HEK293 (cell line): ENCODE data around the gene ASB8.

Experiments
- CTCF ChIA-PET: fragments of 350-600 bp; formaldehyde crosslinking; extraction: SDS; loops from one replicate; lab custom pipeline; 2021; ENCODE audit warnings: antibody characterized with exemption; lab: Yijun Ruan, JAX
- POLR2A ChIA-PET: fragments of 300-600 bp; formaldehyde crosslinking; extraction: SDS; loops from one replicate; lab custom pipeline; 2020; ENCODE audit warnings: antibody characterized with exemption, inconsistent platforms; lab: Yijun Ruan, JAX
- H3K27ac ChIP-seq: fragments of 200-500 bp; sonication (Bioruptor generic); 2 replicates; pipeline ENCODE4 v1.5.1; 2014; ENCODE audit warnings: low read depth, low read length, control low read depth, inconsistent platforms; ENCODE audit errors: extremely low read depth
- H3K36me3 ChIP-seq, 2 experiments: fragments of 200-500 bp in 1 of 2; sonication (Bioruptor generic) in 1 of 2; 1 replicate in 1 of 2; 2 replicates in 1 of 2; pipeline ENCODE4 v1.5.1; 2014 to 2017; ENCODE audit warnings: inconsistent platforms in 2 of 2, low read length in 2 of 2; ENCODE audit not compliant: control insufficient read depth in 2 of 2, insufficient read depth in 1 of 2
- H3K4me1 ChIP-seq: fragments of 200-500 bp; sonication (Bioruptor generic); 2 replicates; pipeline ENCODE4 v1.5.1; 2014; ENCODE audit warnings: mild to moderate bottlenecking, low read length, inconsistent platforms; ENCODE audit not compliant: control insufficient read depth, insufficient read depth
- H3K4me3 ChIP-seq: 2 replicates; pipeline ENCODE4 v1.5.1; 2011; ENCODE audit warnings: low read depth, mild to moderate bottlenecking, control low read depth, low read length, moderate library complexity
- H3K9me3 ChIP-seq: fragments of 200-500 bp; sonication (Bioruptor generic); 2 replicates; pipeline ENCODE4 v1.5.1; 2014; ENCODE audit warnings: low read depth, low read length, inconsistent platforms; ENCODE audit not compliant: control insufficient read depth, insufficient read depth
- GLI2 ChIP-seq: fragments of 450-650 bp; formaldehyde crosslinking; IDR thresholded peaks from 2 replicates; pipeline ENCODE4; 2017; ENCODE audit warnings: missing biosample characterization, missing genetic modification characterization, low read depth, borderline replicate concordance
- HOXA7 ChIP-seq: sonication (generic); formaldehyde crosslinking; IDR thresholded peaks from 2 replicates; pipeline ENCODE4 v1.8.1; 2022; ENCODE audit warnings: missing genetic modification reagents, borderline replicate concordance
- HOXD13 ChIP-seq: sonication (generic); formaldehyde crosslinking; IDR thresholded peaks from 2 replicates; pipeline ENCODE4 v1.8.0; 2022; ENCODE audit warnings: missing genetic modification reagents, borderline replicate concordance
- MEIS1 ChIP-seq: sonication (generic); formaldehyde crosslinking; IDR thresholded peaks from 2 replicates; pipeline ENCODE4 v1.8.1; 2022; ENCODE audit warnings: missing genetic modification reagents, mild to moderate bottlenecking, borderline replicate concordance
- SP3 ChIP-seq: fragments of 450-650 bp; formaldehyde crosslinking; IDR thresholded peaks from 2 replicates; pipeline ENCODE4 v1.5.1; 2016; ENCODE audit warnings: missing biosample characterization, missing genetic modification characterization
- ZFP3 ChIP-seq: fragments of 450-650 bp; formaldehyde crosslinking; IDR thresholded peaks from 2 replicates; pipeline ENCODE4 v1.5.1; 2016; ENCODE audit warnings: low read depth, missing biosample characterization, missing genetic modification characterization
- ZNF16 ChIP-seq: fragments of 450-650 bp; formaldehyde crosslinking; IDR thresholded peaks from 2 replicates; pipeline ENCODE4 v1.5.1; 2016; ENCODE audit warnings: low read depth, missing biosample characterization, missing genetic modification characterization
- ZNF169 ChIP-seq: fragments of 450-650 bp; formaldehyde crosslinking; IDR thresholded peaks from 2 replicates; pipeline ENCODE4 v1.5.1; 2016; ENCODE audit warnings: missing biosample characterization, missing genetic modification characterization
- ZNF19 ChIP-seq: fragments of 450-650 bp; formaldehyde crosslinking; IDR thresholded peaks from 2 replicates; pipeline ENCODE4; 2016; ENCODE audit warnings: missing biosample characterization, missing genetic modification characterization, low read depth
- ZNF341 ChIP-seq: fragments of 450-650 bp; formaldehyde crosslinking; IDR thresholded peaks from 2 replicates; pipeline ENCODE4; 2016; ENCODE audit warnings: low read depth, missing biosample characterization, missing genetic modification characterization
- ZNF366 ChIP-seq: fragments of 450-650 bp; formaldehyde crosslinking; conservative IDR thresholded peaks from 2 replicates; pipeline ENCODE4 v1.5.1; 2016; ENCODE audit warnings: missing biosample characterization, missing genetic modification characterization
- ZNF555 ChIP-seq: fragments of 450-650 bp; formaldehyde crosslinking; conservative IDR thresholded peaks from 2 replicates; pipeline ENCODE4 v1.5.1; 2017; ENCODE audit warnings: missing biosample characterization, mild to moderate bottlenecking, missing genetic modification characterization, inconsistent platforms
- ZNF560 ChIP-seq: fragments of 450-650 bp; formaldehyde crosslinking; IDR thresholded peaks from 2 replicates; pipeline ENCODE4 v1.5.1; 2017; ENCODE audit warnings: missing biosample characterization, missing genetic modification characterization, borderline replicate concordance
- ZNF600 ChIP-seq: fragments of 450-650 bp; formaldehyde crosslinking; IDR thresholded peaks from 2 replicates; pipeline ENCODE4 v1.5.1; 2016; ENCODE audit warnings: missing biosample characterization, missing genetic modification characterization
- ZNF785 ChIP-seq: fragments of 450-650 bp; formaldehyde crosslinking; IDR thresholded peaks from 2 replicates; pipeline ENCODE4 v1.5.1; 2016; ENCODE audit warnings: missing biosample characterization, missing genetic modification characterization
- TF ChIP-seq, protein P1 (sequence below): fragments of 450-650 bp; formaldehyde crosslinking; IDR thresholded peaks from 2 replicates; pipeline ENCODE4 v1.5.1; 2017; ENCODE audit warnings: missing biosample characterization, mild to moderate bottlenecking, missing genetic modification characterization, moderate library complexity
- TF ChIP-seq, protein P2 (sequence below): fragments of 450-650 bp; formaldehyde crosslinking; IDR thresholded peaks from 2 replicates; pipeline ENCODE4 v1.5.1; 2016; ENCODE audit warnings: missing biosample characterization, missing genetic modification characterization
- TF ChIP-seq, protein P3 (sequence below): sonication (generic); formaldehyde crosslinking; IDR thresholded peaks from 2 replicates; pipeline ENCODE4 v1.8.1; 2022; ENCODE audit warnings: mild to moderate bottlenecking, moderate library complexity, missing genetic modification reagents
- TF ChIP-seq, protein P4 (sequence below): fragments of 450-650 bp; formaldehyde crosslinking; IDR thresholded peaks from 2 replicates; pipeline ENCODE4 v1.5.1; 2016; ENCODE audit warnings: missing biosample characterization, missing genetic modification characterization

The ASB8 gene

DNA sequence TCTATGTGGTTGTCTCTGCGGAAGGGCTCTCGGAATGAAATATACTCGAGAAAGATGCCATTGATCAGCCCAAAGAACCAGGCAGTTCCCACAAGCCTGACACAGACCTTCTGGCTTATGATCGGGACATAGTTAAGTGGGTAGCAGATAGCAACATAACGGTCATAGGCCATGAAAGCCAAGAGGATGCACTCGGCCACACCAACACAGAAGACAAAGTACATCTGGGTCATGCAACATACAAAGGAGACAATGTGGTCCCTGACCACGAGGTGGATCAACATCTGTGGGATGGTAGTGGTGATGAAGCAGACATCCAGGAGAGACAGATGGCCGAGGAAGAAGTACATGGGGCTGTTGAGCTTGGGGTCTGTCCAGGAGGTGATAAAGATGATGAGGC, 45.5 kb upstream of the ASB8 start:
- no peak for TF ChIP-seq GLI2 (tag by site-specific recombination)
- TF ChIP-seq ZNF600: no peak
- TF ChIP-seq ZNF366 (tag by site-specific recombination): no peak
- TF ChIP-seq HOXD13 (CRISPR knock-in tag): no peak
- TF ChIP-seq ZNF19 (tag by site-specific recombination): no peak
- TF ChIP-seq SP3 (tag by site-specific recombination): no peak
- TF ChIP-seq ZNF341 (tag by site-specific recombination): no peak
- TF ChIP-seq, protein P1, sequence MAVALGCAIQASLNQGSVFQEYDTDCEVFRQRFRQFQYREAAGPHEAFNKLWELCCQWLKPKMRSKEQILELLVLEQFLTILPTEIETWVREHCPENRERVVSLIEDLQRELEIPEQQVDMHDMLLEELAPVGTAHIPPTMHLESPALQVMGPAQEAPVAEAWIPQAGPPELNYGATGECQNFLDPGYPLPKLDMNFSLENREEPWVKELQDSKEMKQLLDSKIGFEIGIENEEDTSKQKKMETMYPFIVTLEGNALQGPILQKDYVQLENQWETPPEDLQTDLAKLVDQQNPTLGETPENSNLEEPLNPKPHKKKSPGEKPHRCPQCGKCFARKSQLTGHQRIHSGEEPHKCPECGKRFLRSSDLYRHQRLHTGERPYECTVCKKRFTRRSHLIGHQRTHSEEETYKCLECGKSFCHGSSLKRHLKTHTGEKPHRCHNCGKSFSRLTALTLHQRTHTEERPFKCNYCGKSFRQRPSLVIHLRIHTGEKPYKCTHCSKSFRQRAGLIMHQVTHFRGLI (tag by site-specific recombination): no peak
- TF ChIP-seq MEIS1 (CRISPR knock-in tag): no peak
- TF ChIP-seq ZNF169 (tag by site-specific recombination): no peak
- TF ChIP-seq, protein P2, sequence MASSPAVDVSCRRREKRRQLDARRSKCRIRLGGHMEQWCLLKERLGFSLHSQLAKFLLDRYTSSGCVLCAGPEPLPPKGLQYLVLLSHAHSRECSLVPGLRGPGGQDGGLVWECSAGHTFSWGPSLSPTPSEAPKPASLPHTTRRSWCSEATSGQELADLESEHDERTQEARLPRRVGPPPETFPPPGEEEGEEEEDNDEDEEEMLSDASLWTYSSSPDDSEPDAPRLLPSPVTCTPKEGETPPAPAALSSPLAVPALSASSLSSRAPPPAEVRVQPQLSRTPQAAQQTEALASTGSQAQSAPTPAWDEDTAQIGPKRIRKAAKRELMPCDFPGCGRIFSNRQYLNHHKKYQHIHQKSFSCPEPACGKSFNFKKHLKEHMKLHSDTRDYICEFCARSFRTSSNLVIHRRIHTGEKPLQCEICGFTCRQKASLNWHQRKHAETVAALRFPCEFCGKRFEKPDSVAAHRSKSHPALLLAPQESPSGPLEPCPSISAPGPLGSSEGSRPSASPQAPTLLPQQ (tag by site-specific recombination): no peak
- no peaks in the 10 kb centered on the region for H3K36me3 ChIP-seq
- no peak overlapping the region for H3K27ac ChIP-seq
- ChIA-PET POLR2A (no interaction called here), CTCF (interaction anchor here (1.3 kb wide), 1 partner anchor 415 kb away, joined by 4 read pairs; no protein-coding TSS in a partner anchor)
- H3K4me3 ChIP-seq: no peak overlapping the region
- peaks cover 12% of the 10 kb centered on the region for H3K4me1 ChIP-seq
- H3K9me3 ChIP-seq: no peaks in the 10 kb centered on the region; the same call in 1 of the 2 replicates

DNA sequence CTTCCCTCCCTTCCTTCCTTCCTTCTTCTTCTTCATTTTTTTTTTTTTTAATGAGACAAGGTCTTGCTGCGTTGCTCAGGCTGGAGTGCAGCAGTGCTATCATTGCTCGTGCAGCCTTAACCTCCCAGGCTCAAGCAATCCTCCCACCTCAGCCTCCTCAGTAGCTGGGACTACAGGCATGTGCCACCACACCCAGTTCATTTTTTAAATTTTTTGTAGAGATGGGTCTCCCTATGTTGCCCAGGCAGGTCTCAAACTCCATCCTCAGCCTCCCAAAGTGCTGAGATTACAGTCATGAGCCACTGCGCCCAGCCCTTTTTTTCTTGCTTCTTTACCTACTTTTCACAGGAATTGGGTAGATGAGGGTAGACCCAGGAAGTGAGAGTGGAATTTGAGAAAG, 44.2 kb upstream of the ASB8 start:
- peaks cover 16% of the 10 kb centered on the region for H3K4me1 ChIP-seq
- no peak overlapping the region for H3K27ac ChIP-seq
- TF ChIP-seq ZNF16 (tag by site-specific recombination): no peak
- TF ChIP-seq, protein P3, sequence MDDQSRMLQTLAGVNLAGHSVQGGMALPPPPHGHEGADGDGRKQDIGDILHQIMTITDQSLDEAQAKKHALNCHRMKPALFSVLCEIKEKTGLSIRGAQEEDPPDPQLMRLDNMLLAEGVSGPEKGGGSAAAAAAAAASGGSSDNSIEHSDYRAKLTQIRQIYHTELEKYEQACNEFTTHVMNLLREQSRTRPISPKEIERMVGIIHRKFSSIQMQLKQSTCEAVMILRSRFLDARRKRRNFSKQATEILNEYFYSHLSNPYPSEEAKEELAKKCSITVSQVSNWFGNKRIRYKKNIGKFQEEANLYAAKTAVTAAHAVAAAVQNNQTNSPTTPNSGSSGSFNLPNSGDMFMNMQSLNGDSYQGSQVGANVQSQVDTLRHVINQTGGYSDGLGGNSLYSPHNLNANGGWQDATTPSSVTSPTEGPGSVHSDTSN: no peak
- TF ChIP-seq, protein P4, sequence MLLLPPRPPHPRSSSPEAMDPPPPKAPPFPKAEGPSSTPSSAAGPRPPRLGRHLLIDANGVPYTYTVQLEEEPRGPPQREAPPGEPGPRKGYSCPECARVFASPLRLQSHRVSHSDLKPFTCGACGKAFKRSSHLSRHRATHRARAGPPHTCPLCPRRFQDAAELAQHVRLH (tag by site-specific recombination): no peak
- TF ChIP-seq ZNF785 (tag by site-specific recombination): no peak
- TF ChIP-seq ZNF555 (tag by site-specific recombination): no peak
- TF ChIP-seq ZNF560: no peak
- TF ChIP-seq HOXA7 (CRISPR knock-in tag): no peak
- no peak for TF ChIP-seq ZFP3 (tag by site-specific recombination)
- no peaks in the 10 kb centered on the region for H3K36me3 ChIP-seq
- CTCF ChIA-PET: interaction anchor here (0.9 to 1.1 kb wide), 2 partner anchors 416 to 457 kb away, joined by 3 read pairs; no protein-coding TSS in a partner anchor
- POLR2A ChIA-PET: no interaction called here
- no peaks in the 10 kb centered on the region; the same call in 1 of the 2 replicates for H3K9me3 ChIP-seq
- H3K4me3 ChIP-seq: no peak overlapping the region
